Activated naive CD4-positive, alpha-beta T cell treated with anti-CD3 and anti-CD28 coated beads, Interleukin-2, amount 50 U/mL, for 24 hours (primary cell): ENCODE data around the gene DARS2.

Source experiments
- H3K27ac Mint-ChIP-seq: one replicate; pipeline ENCODE4 v1.8.0; 2021; ENCODE audit warnings: mild to moderate bottlenecking, mixed read lengths
- H3K27me3 Mint-ChIP-seq: one replicate; pipeline ENCODE4 v1.8.0; 2021; ENCODE audit warnings: mixed read lengths
- H3K36me3 Mint-ChIP-seq: one replicate; pipeline ENCODE4 v1.8.0; 2021; ENCODE audit warnings: mixed read lengths
- H3K4me1 Mint-ChIP-seq: one replicate; pipeline ENCODE4 v1.8.0; 2021; ENCODE audit warnings: mixed read lengths
- H3K4me3 Mint-ChIP-seq: one replicate; pipeline ENCODE4 v1.8.0; 2021; ENCODE audit warnings: mild to moderate bottlenecking, mixed read lengths
- H3K9me3 Mint-ChIP-seq: one replicate; pipeline ENCODE4 v1.8.0; 2021; ENCODE audit warnings: mixed read lengths

Gene DARS2

GRCh38 chr1:173894189-173894588, 69.7 kb downstream of the DARS2 start:
- H3K4me1 Mint-ChIP-seq: peaks cover 37% of the 10 kb centered on the region
- no peaks in the 10 kb centered on the region for H3K9me3 Mint-ChIP-seq
- H3K27me3 Mint-ChIP-seq: no peaks in the 10 kb centered on the region
- H3K27ac Mint-ChIP-seq: no peak overlapping the region
- H3K4me3 Mint-ChIP-seq: no peak overlapping the region
- peaks cover 25% of the 10 kb centered on the region for H3K36me3 Mint-ChIP-seq

- H3K4me1 Mint-ChIP-seq: peaks cover 29% of the 10 kb centered on the region
- no peak overlapping the region for H3K4me3 Mint-ChIP-seq
- H3K27ac Mint-ChIP-seq: no peak overlapping the region
- no peaks in the 10 kb centered on the region for H3K27me3 Mint-ChIP-seq
- H3K36me3 Mint-ChIP-seq: peaks cover 12% of the 10 kb centered on the region
- H3K9me3 Mint-ChIP-seq: no peaks in the 10 kb centered on the region
Observed at GRCh38 chr1:173900427-173900826, 76.0 kb downstream of the DARS2 start.

GRCh38 chr1:173900992-173901391, 76.5 kb downstream of the DARS2 start:
- H3K27ac Mint-ChIP-seq: no peak overlapping the region
- no peaks in the 10 kb centered on the region for H3K9me3 Mint-ChIP-seq
- H3K4me1 Mint-ChIP-seq: peaks cover 25% of the 10 kb centered on the region
- no peak overlapping the region for H3K4me3 Mint-ChIP-seq
- H3K27me3 Mint-ChIP-seq: no peaks in the 10 kb centered on the region
- peaks cover 12% of the 10 kb centered on the region for H3K36me3 Mint-ChIP-seq

GRCh38 chr1:173903827-173904531, 79.5 kb downstream of the DARS2 start:
- Mint-ChIP-seq H3K4me1 (peaks cover 21% of the 10 kb centered on the region), H3K36me3 (peaks cover 9% of the 10 kb centered on the region), H3K27me3 (no peaks in the 10 kb centered on the region), H3K9me3 (no peaks in the 10 kb centered on the region), H3K27ac (no peak overlapping the region), H3K4me3 (no peak overlapping the region)
